GM12878 (cell line): ENCODE measurements around the gene GPT2. TPM values are rescaled to one million over a fixed set of nuclear protein-coding genes. Genes with fewer than 3 reads are reported as not detected.

Source experiments
- ATAC-seq: fragments of 200-7000 bp; cut with Tn5 transposase; 3 replicates; pipeline ENCODE4 v1.9.1; 2020; ENCODE audit warnings: mild to moderate bottlenecking, moderate library complexity
- BruUV-seq: library from RNA; stranded (reverse); fragments of 400-500 nt; replicated peaks from 2 replicates; lab custom pipeline; 2021; lab: Mats Ljungman, UMichigan
- CTCF ChIA-PET: fragments of 300-600 bp; sonication (Branson Sonifier 250); formaldehyde crosslinking; extraction: SDS; loops from one replicate; lab custom pipeline; 2021; ENCODE audit warnings: inconsistent platforms; lab: Yijun Ruan, JAX
- POLR2A ChIA-PET: fragments of 350-600 bp; formaldehyde crosslinking; extraction: SDS; loops from one replicate; lab custom pipeline; 2021; ENCODE audit warnings: inconsistent platforms; lab: Charles Lee
- RAD21 ChIA-PET: fragments of 300-600 bp; sonication (Branson Sonifier 250); formaldehyde crosslinking; loops from one replicate; lab custom pipeline; 2023; ENCODE audit warnings: antibody characterized with exemption; ENCODE audit not compliant: unreplicated experiment; lab: Charles Lee
- SMC1A ChIA-PET: fragments of 300-600 bp; sonication (Branson Sonifier 250); formaldehyde crosslinking; loops from one replicate; lab custom pipeline; 2023; ENCODE audit not compliant: unreplicated experiment, uncharacterized antibody; lab: Charles Lee
- DNase-seq: peaks from one replicate; pipeline ENCODE4 v3.0.0-alpha.2; 2011; ENCODE audit warnings: low read depth, low spot score
- FAIRE-seq: peaks from 3 replicates; lab custom pipeline; 2011; peaks lifted over from hg19 to GRCh38; lab: Jason Lieb, UNC
- H2AFZ ChIP-seq: 2 replicates; pipeline ENCODE4 v1.6.0; 2011; ENCODE audit warnings: low read depth, low read length, control low read depth; ENCODE audit not compliant: control insufficient read depth
- H3K27ac ChIP-seq: 2 replicates; pipeline ENCODE4 v1.5.1; 2011; ENCODE audit warnings: control low read depth; ENCODE audit not compliant: control insufficient read depth, insufficient read depth
- H3K27me3 ChIP-seq, 2 experiments: replicated peaks in 1 of 2; 2 replicates each; pipeline versions ENCODE4 v1.6.0 to v1.6.1; 2011; ENCODE audit warnings: low read length in 1 of 2; ENCODE audit not compliant: control insufficient read depth in 2 of 2, insufficient read depth in 2 of 2
- H3K36me3 ChIP-seq, 2 experiments: 2 replicates each; pipeline ENCODE4 v1.5.1; 2011; ENCODE audit warnings: low read length in 1 of 2; ENCODE audit not compliant: control insufficient read depth in 2 of 2, insufficient read depth in 2 of 2
- H3K4me1 ChIP-seq: 2 replicates; pipeline ENCODE4 v1.6.1; 2011; ENCODE audit warnings: mild to moderate bottlenecking, low read length, moderate library complexity, mixed read lengths; ENCODE audit not compliant: control insufficient read depth, insufficient read depth
- H3K4me2 ChIP-seq: 2 replicates; pipeline ENCODE4 v1.6.0; 2011; ENCODE audit warnings: control low read depth; ENCODE audit not compliant: control insufficient read depth, insufficient read depth
- H3K4me3 ChIP-seq: fragments of 200-600 bp; sonication (generic); 2 replicates; pipeline ENCODE4 v1.5.1; 2016
- H3K79me2 ChIP-seq: 2 replicates; pipeline ENCODE4 v1.6.0; 2011; ENCODE audit warnings: low read length; ENCODE audit not compliant: control insufficient read depth, insufficient read depth
- H3K9ac ChIP-seq: 2 replicates; pipeline ENCODE4 v1.8.0; 2011; ENCODE audit warnings: low read length, control low read depth, mixed read lengths; ENCODE audit not compliant: control insufficient read depth, insufficient read depth
- H3K9me3 ChIP-seq: replicated peaks from 3 replicates; pipeline ENCODE4 v1.5.1; 2011; ENCODE audit warnings: mild to moderate bottlenecking, low read length; ENCODE audit not compliant: control insufficient read depth, insufficient read depth
- H4K20me1 ChIP-seq: 2 replicates; pipeline ENCODE4 v1.6.0; 2011; ENCODE audit not compliant: control insufficient read depth, insufficient read depth
- BCL11A ChIP-seq: IDR thresholded peaks from 2 replicates; pipeline ENCODE4 v1.6.1; 2011; ENCODE audit warnings: low read depth, low read length
- BHLHE40 ChIP-seq, 2 experiments: fragments of 450-650 bp in 1 of 2; IDR thresholded peaks; 2 replicates each; pipeline ENCODE4 v1.6.1; 2011 to 2017; ENCODE audit warnings: low read depth in 2 of 2, borderline replicate concordance in 1 of 2, improper control_type of control experiment in 1 of 2, low read length in 1 of 2, mild to moderate bottlenecking in 1 of 2
- CEBPB ChIP-seq, 2 experiments: fragments of 150-350 bp in 1 of 2; IDR thresholded peaks; 2 replicates each; pipeline ENCODE4 v1.6.1; 2012 to 2014; ENCODE audit warnings: low read depth in 2 of 2, low read length in 2 of 2, borderline replicate concordance in 1 of 2, inconsistent platforms in 1 of 2
- CHD1 ChIP-seq: IDR thresholded peaks from 2 replicates; pipeline ENCODE4 v1.6.1; 2012; ENCODE audit warnings: low read depth, low read length, improper control_type of control experiment
- CREB1 ChIP-seq: IDR thresholded peaks from 2 replicates; pipeline ENCODE4 v1.6.1; 2012; ENCODE audit warnings: low read depth, mild to moderate bottlenecking, inconsistent platforms
- CREM ChIP-seq: IDR thresholded peaks from 2 replicates; pipeline ENCODE4 v1.6.1; 2014; ENCODE audit warnings: antibody characterized with exemption, low read depth
- SP1 ChIP-seq: IDR thresholded peaks from one replicate; pipeline ENCODE4 v1.6.1; 2011; ENCODE audit warnings: low read depth, low read length
- STAT1 ChIP-seq: fragments of 450-650 bp; conservative IDR thresholded peaks from 2 replicates; pipeline ENCODE4 v1.6.1; 2014; ENCODE audit warnings: antibody characterized with exemption, mild to moderate bottlenecking
- YBX1 ChIP-seq: fragments of 450-650 bp; IDR thresholded peaks from 2 replicates; pipeline ENCODE4 v1.6.1; 2016; ENCODE audit warnings: antibody characterized with exemption
- YY1 ChIP-seq: IDR thresholded peaks from 2 replicates; pipeline ENCODE4 v1.6.1; 2011; ENCODE audit warnings: low read depth, mild to moderate bottlenecking, low read length
- WGBS: methylation state at CpG from one replicate; pipeline ENCODE4 v1.1.6; 2016; ENCODE audit warnings: low lambda C conversion rate; ENCODE audit not compliant: insufficient replicate concordance, insufficient coverage; ENCODE audit errors: missing lambda C conversion rate; 5-methylcytosine and 5-hydroxymethylcytosine counted together
- in situ Hi-C: fragments of 300-500 bp; cut with MboI; formaldehyde crosslinking; loops from 9 replicates; pipeline ENCODE4 v1.14.3; 2018; ENCODE audit warnings: mixed read lengths
- intact Hi-C: fragments of 100-400 bp; cut with micrococcal nuclease; formaldehyde crosslinking; loops from one replicate; pipeline ENCODE4 v1.14.2; 2022; ENCODE audit not compliant: unreplicated experiment
- polyA plus RNA-seq, 11 experiments: library from polyadenylated mRNA; depleted of rRNA in 4 of 11; unstranded in 6 of 11; stranded (reverse) in 5 of 11; fragments of >200 nt; fragmentation: Nextera tagmentation in 4 of 11; fragmentation: Illumina TruSeq in 1 of 11; extraction: Ambion mirVana in 4 of 11; extraction: Trizol in 1 of 11; gene quantifications; 1 replicate in 1 of 11; 2 replicates in 10 of 11; pipeline versions ENCODE4 v1.2.1 to v1.2.3, GENCODE V29; 2011 to 2016; ENCODE audit warnings: inconsistent platforms in 2 of 11, missing spikeins in 2 of 11, low read depth in 1 of 11
- total RNA-seq, 4 experiments: library from RNA; depleted of rRNA in 3 of 4; stranded (reverse); fragments of >200 nt in 3 of 4; fragmentation: Illumina TruSeq in 1 of 4; extraction: Trizol in 1 of 4; gene quantifications; 2 replicates each; pipeline versions ENCODE4 v1.2.1 to v1.2.3, GENCODE V29; 2013 to 2021
- TF ChIP-seq, protein P1 (sequence below): fragments of 150-350 bp; IDR thresholded peaks from 2 replicates; pipeline ENCODE4 v1.6.1; 2016; ENCODE audit warnings: low read depth, low read length
- TF ChIP-seq, protein P2 (sequence below): fragments of 450-650 bp; IDR thresholded peaks from 2 replicates; pipeline ENCODE4 v1.6.1; 2018; ENCODE audit warnings: borderline replicate concordance, mild to moderate bottlenecking; ENCODE audit not compliant: partially characterized antibody

The GPT2 gene
- total and polyA plus RNA-seq, 10 of the 15 experiments (the other 5 are each of a cell fraction or from before 2014, with no cell fraction given): 0.45 to 9.9 (median 4.3) TPM

DNA sequence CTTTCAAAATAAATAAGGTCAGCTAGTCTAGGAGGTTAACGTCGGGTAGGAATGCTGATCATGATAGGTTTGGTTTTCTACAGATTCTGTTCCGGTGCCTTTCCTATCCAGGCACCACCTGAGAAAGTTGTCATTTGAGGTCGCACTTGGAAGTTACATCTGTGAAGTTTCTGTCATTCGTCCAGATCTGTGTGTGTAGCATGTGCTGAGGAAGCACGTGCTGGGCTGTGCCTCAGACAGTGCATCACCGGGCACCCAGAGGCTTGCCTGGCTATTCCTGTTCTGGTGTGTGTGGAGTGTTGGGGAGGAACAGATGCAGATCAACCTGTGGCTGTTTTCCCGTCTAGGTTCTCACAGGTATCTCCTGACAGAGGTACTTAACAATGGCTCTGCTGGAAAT, 46.7 kb downstream of the GPT2 start:
- TF ChIP-seq BCL11A (no peak), CEBPB (IDR thresholded peaks at IDR 0.05; ENCODE audit: borderline replicate concordance in 1 of 2, low read depth in 2 of 2, low read length in 2 of 2) (no peak), CREB1 (no peak), YY1 (no peak), CHD1 (no peak), CREM (no peak), SP1 (no peak), YBX1 (no peak), BHLHE40 (IDR thresholded peaks at IDR 0.05; ENCODE audit: borderline replicate concordance in 1 of 2, low read depth in 2 of 2, low read length in 1 of 2) (no peak), STAT1 (no peak)
- TF ChIP-seq, protein P1, sequence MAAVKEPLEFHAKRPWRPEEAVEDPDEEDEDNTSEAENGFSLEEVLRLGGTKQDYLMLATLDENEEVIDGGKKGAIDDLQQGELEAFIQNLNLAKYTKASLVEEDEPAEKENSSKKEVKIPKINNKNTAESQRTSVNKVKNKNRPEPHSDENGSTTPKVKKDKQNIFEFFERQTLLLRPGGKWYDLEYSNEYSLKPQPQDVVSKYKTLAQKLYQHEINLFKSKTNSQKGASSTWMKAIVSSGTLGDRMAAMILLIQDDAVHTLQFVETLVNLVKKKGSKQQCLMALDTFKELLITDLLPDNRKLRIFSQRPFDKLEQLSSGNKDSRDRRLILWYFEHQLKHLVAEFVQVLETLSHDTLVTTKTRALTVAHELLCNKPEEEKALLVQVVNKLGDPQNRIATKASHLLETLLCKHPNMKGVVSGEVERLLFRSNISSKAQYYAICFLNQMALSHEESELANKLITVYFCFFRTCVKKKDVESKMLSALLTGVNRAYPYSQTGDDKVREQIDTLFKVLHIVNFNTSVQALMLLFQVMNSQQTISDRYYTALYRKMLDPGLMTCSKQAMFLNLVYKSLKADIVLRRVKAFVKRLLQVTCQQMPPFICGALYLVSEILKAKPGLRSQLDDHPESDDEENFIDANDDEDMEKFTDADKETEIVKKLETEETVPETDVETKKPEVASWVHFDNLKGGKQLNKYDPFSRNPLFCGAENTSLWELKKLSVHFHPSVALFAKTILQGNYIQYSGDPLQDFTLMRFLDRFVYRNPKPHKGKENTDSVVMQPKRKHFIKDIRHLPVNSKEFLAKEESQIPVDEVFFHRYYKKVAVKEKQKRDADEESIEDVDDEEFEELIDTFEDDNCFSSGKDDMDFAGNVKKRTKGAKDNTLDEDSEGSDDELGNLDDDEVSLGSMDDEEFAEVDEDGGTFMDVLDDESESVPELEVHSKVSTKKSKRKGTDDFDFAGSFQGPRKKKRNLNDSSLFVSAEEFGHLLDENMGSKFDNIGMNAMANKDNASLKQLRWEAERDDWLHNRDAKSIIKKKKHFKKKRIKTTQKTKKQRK: no peak
- TF ChIP-seq, protein P2, sequence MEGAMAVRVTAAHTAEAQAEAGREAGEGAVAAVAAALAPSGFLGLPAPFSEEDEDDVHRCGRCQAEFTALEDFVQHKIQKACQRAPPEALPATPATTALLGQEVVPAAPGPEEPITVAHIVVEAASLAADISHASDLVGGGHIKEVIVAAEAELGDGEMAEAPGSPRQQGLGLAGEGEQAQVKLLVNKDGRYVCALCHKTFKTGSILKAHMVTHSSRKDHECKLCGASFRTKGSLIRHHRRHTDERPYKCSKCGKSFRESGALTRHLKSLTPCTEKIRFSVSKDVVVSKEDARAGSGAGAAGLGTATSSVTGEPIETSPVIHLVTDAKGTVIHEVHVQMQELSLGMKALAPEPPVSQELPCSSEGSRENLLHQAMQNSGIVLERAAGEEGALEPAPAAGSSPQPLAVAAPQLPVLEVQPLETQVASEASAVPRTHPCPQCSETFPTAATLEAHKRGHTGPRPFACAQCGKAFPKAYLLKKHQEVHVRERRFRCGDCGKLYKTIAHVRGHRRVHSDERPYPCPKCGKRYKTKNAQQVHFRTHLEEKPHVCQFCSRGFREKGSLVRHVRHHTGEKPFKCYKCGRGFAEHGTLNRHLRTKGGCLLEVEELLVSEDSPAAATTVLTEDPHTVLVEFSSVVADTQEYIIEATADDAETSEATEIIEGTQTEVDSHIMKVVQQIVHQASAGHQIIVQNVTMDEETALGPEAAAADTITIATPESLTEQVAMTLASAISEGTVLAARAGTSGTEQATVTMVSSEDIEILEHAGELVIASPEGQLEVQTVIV: no peak
- SMC1A ChIA-PET: interaction anchor here (1.1 to 2.3 kb wide), 8 partner anchors 8 to 257 kb away, joined by 4 to 31 read pairs (median 4); no protein-coding TSS in a partner anchor
- FAIRE-seq: no peak

More for the DNA sequence above, 46.7 kb downstream of the GPT2 start:
- H3K4me2 ChIP-seq: no peak overlapping the region
- in situ Hi-C loops (no loop called here), intact Hi-C loops (no loop called here)
- no peaks in the 10 kb centered on the region for H3K79me2 ChIP-seq
- no peaks in the 10 kb centered on the region for H3K36me3 ChIP-seq
- H3K9me3 ChIP-seq: no peaks in the 10 kb centered on the region
- ATAC-seq (no peak), DNase-seq (no peak)
- no peaks in the 10 kb centered on the region for H3K27me3 ChIP-seq
- no TSS peak for BruUV-seq
- no peak overlapping the region for H3K4me3 ChIP-seq
- H3K27ac ChIP-seq: no peak overlapping the region
- WGBS: 89% methylated on average over 8 of the region's 8 CpGs
- RAD21 ChIA-PET: interaction anchor here (1.5 to 3.1 kb wide), 5 partner anchors 12 to 262 kb away, joined by 3 to 12 read pairs (median 8); no protein-coding TSS in a partner anchor
- no peak overlapping the region for H2AFZ ChIP-seq
- H3K4me1 ChIP-seq: no peaks in the 10 kb centered on the region
- CTCF ChIA-PET: interaction anchor here (0.8 to 5.7 kb wide), 20 partner anchors 8 to 1234 kb away, joined by 3 to 70 read pairs (median 4); no protein-coding TSS in a partner anchor
- H4K20me1 ChIP-seq: no peaks in the 10 kb centered on the region
- POLR2A ChIA-PET: no interaction called here
- H3K9ac ChIP-seq: no peak overlapping the region
